Endothelial cell of hepatic sinusoid (primary cell): ENCODE results near the gene NFATC2.

Experiments used
- in situ Hi-C: cut with HindIII; loops from 2 replicates; pipeline ENCODE4 v1.10.0; 2017; ENCODE audit warnings: low sequenced_read_pairs

Gene NFATC2

GRCh38 chr20:51420805-51421204 lies 121.7 kb downstream of the NFATC2 start:
- in situ Hi-C loops: no loop called here

DNA sequence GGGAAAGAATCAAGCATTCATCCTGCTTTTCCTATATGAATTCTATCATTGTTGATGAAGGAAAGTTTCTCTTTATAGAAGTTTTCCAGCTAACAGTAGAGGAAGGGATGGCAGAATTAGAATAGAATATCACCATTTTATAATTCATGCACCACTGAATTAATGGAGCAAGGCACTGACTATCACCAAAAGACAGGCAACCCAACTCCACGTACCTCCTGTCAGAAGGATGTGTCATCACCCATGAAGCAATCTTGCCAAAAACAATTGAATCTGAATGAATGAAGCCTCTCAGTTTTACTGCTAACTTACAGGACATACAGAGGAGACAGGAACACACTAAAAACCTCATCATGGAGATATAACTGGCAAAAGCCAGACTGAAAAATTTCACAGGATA lies 122.4 kb downstream of the NFATC2 start:
- in situ Hi-C loops: no loop called here

DNA sequence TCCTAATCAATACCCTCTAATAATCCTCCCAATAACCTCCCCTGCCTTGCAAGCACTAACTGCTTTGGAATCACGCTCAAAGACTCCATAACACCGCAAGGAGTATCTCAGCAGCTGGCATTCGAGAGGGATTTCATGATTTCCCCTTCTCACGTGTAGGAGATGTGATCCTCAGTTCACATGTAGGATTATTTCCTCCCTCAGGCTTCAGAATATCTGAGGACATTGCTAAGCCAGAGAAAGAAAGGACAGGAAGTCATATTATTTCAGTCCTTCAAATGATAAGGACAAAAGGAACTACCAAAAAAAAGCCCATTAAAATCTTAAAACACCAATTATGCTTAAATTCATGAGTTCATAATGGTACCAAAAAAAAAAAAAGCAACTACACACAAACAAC lies 122.9 kb downstream of the NFATC2 start:
- in situ Hi-C loops: no loop called here

DNA sequence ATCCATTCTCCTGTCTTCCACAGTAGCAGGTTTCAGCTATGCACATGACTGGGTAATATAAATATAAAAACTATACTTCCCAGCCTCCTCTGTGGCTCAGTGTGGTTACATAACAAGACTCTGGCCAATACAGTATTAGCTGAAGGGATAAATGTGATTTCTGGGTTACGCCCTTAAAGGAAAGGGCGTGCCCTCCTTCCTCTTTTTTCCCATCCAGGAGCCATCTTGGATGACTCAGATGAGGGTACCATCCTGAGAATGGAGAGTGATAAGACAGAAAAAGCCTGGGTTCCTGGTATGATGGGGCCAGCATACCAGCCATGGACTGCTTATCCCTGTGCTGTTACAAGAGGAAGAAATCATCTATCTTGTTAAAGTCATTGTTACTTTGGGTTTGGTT lies 123.3 kb downstream of the NFATC2 start:
- in situ Hi-C loops: no loop called here

DNA sequence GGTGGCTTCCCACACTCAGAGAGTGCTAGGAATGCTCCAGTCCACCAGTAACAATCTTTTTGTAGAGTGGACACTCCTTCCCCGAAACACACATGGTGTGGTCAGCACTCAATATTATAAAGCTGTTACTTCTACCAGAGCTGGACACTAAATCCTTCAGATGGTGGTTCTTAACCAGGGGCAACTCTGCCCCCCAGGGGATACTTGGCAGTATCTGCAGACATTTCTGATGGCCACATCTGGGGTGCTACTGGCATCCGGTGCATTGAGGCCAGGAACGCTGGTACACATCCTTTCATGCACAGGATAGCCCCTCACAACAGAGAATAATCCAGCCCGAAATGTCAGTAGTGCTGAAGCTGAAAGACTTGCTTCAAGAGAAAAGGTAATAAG lies 124.4 kb downstream of the NFATC2 start:
- in situ Hi-C loops: no loop called here

- in situ Hi-C loops: no loop called here
Observed at GRCh38 chr20:51417250-51418136, 125.0 kb downstream of the NFATC2 start.

GRCh38 chr20:51416532-51417249 lies 125.8 kb downstream of the NFATC2 start:
- in situ Hi-C loops: no loop called here

GRCh38 chr20:51413857-51414256 lies 128.7 kb downstream of the NFATC2 start:
- in situ Hi-C loops: no loop called here

DNA sequence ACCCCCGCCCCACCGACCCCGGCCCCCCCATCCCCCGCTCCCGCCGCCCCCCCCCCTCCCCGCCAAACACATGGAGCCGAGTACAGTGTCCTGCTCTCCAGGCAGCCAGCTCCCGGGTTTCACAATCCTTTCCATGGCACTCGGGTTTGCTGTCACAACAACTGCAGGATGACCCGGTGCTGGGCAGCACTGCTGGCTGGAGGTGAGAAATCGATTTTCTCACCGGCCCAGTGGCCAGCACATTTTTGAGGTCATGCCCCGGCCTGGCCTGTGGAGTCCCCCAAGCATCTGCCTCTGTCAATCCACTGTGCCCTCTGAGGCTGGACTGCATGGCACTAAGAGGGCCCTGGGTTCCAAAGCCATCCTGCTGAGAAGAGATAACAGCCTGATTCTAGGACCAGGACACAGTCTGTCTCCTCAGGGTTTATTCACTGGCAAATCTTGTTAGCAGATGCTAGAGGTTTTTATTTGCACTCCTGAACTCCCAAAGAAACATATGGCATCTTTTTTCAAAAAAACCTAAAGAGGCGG lies 129.5 kb downstream of the NFATC2 start:
- in situ Hi-C loops: no loop called here

DNA sequence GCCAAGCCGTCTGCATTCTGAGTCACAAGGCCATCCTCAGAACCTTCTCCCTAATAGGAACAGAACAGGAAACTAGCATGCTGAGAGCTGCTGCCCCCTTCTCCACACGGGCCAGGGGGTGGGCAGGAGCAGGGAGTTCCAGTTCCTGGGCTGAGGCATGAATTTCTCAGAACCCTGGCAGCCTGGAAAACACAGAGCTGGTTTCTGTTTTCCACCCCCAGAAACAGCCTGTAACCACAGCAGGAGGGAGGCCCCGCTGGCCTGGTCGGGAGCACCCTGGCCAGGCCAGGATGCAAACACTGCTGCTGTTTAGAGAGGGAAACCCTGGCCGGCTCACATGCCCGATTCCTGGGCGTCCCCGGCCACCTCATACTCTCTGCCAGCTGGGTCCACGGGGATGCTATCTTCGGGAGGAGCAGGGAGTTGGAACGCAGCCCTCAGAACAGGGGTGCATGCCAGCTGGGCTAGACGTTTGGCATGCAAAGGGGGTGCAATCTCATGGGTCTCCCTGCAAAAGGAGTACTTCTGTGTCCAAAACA lies 130.1 kb downstream of the NFATC2 start:
- in situ Hi-C loops: no loop called here

GRCh38 chr20:51411870-51412269 lies 130.6 kb downstream of the NFATC2 start:
- in situ Hi-C loops: no loop called here

GRCh38 chr20:51410586-51411325 lies 131.8 kb downstream of the NFATC2 start:
- in situ Hi-C loops: no loop called here

DNA sequence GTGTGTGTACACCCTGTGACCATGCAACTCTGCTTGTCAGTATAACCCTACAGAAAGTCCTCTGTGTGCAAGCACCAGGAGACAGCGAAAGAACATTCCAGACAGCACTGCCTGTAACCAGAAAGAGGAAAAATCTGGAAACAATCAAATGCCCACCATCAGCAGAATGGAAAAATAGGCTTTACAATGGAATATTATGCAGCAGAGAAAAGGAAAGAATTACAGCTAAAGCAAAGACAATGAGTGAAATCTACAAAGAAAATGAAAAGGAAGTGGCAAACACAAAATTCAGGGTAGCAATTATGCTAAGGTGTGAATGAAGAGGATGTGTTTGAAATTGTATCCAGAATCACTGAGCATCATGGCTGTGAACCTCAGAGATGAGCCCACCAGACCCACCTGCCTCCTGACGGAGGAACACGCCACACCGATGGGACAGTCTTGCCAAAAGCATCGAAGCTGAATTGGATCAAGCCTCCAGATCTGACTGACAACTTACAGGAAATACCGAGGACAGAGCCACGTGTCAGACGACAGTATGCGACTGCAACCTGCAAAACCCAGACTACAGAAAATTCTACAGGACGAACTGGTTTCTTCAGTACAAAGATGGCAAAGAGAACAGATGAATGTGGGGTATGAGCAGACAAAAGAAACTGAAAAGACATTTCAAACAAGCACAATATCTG lies 133.2 kb downstream of the NFATC2 start:
- in situ Hi-C loops: no loop called here

DNA sequence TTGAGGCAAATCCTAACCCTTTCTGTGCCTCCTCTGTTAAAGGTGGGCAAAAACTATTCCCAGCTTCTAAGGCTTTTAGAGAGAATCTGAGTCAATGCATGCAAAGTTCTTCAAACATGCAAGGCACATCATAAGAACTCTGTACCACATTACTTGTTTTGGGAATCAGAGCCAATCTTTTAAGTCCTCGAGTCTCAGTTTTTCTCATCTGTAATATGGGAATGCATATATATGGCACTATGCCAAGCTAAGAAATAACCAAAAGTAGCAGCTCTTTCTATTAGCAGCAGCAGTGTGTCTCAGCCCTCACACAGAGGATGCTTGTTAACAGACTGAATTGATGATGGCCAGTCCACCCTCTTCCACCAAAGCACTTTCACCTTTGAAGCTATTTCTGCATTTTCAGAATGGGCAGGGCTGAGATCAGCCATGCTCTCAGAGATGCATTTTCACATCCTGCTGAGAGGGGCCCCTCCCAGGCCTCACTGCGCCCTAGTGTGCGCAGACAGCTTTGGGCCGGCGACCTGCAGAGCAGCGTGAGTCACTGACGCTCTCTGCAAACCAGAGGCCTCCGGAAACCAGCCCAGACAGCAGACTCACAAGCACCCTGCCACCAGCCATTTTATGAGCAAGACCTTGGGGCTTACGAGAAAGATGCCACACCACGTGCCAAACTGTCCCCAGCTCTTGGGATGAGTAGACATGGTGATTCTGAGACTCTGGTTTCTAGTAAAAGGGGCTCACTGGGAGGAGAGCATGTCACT lies 138.0 kb downstream of the NFATC2 start:
- in situ Hi-C loops: no loop called here

- in situ Hi-C loops: no loop called here
Observed at GRCh38 chr20:51403466-51404220, 138.9 kb downstream of the NFATC2 start.

DNA sequence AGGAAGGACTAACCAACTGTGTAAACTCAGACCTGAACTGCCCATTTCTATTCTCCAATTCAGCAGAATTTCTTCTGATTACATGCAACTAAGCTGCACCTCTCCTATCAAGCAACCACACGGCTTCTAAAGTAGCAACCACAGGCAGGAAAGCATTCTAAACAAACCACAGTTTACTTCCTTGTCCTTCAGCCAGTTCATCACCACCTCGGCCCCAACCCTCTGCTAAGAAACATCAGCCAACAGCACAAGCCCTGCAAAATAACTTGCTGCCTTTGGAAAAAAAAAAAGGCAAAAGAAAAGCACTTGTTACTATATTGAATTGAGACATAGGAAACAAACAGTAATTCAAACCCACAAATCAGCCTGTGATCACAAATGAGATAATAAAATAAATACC lies 140.3 kb downstream of the NFATC2 start:
- in situ Hi-C loops: no loop called here

- in situ Hi-C loops: no loop called here
Observed at GRCh38 chr20:51401496-51401895, 141.0 kb downstream of the NFATC2 start.

- in situ Hi-C loops: no loop called here
Observed at GRCh38 chr20:51400051-51400926, 142.2 kb downstream of the NFATC2 start.
